ENCODE measurements around the gene RIT2. TPM values are rescaled to one million over a fixed set of nuclear protein-coding genes. Genes with fewer than 3 reads are reported as not detected.

The RIT2 gene
- total and polyA plus RNA-seq, 10 donors, result not detected

GRCh38 chr18:43129946-43130524, 14.6 kb upstream of the RIT2 start:
- Histone ChIP-seq H3K27ac (no peak overlapping the region), H3K27me3 (replicated peaks in 1 of 7) (no peaks in the 10 kb centered on the region), H3K36me3 (no peaks in the 10 kb centered on the region), H3K4me1 (no peaks in the 10 kb centered on the region), H3K4me3 (peak overlapping the region in 5 of 8 donors; percentile 3 to 64 (median 21)), H3K9me3 (peaks cover 0 to 7% (median 0%) of the 10 kb centered on the region in 8 donors)
- intact Hi-C loops (cut with DNase I; ENCODE audit: low total_unique reads), result no loop called here
- 56 to 76% (median 60%) methylated on average over 5 of the region's 5 CpGs for WGBS, 5 donors
- no peak for TF ChIP-seq POLR2AphosphoS5 (IDR thresholded peaks at IDR 0.05)
- TF ChIP-seq POLR2A (IDR thresholded peaks at IDR 0.05), result no peak
- TF ChIP-seq, protein P1, sequence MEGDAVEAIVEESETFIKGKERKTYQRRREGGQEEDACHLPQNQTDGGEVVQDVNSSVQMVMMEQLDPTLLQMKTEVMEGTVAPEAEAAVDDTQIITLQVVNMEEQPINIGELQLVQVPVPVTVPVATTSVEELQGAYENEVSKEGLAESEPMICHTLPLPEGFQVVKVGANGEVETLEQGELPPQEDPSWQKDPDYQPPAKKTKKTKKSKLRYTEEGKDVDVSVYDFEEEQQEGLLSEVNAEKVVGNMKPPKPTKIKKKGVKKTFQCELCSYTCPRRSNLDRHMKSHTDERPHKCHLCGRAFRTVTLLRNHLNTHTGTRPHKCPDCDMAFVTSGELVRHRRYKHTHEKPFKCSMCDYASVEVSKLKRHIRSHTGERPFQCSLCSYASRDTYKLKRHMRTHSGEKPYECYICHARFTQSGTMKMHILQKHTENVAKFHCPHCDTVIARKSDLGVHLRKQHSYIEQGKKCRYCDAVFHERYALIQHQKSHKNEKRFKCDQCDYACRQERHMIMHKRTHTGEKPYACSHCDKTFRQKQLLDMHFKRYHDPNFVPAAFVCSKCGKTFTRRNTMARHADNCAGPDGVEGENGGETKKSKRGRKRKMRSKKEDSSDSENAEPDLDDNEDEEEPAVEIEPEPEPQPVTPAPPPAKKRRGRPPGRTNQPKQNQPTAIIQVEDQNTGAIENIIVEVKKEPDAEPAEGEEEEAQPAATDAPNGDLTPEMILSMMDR (IDR thresholded peaks at IDR 0.05 in 8 of 11, conservative IDR thresholded peaks at IDR 0.05 in 3 of 11), result no peak
- DNase-seq, result no peak

GRCh38 chr18:43125471-43125870, 10.0 kb upstream of the RIT2 start:
- Histone ChIP-seq H3K4me3 (no peak overlapping the region), H3K4me1 (no peaks in the 10 kb centered on the region), H3K27me3 (replicated peaks in 1 of 7) (no peaks in the 10 kb centered on the region), H3K36me3 (no peaks in the 10 kb centered on the region), H3K9me3 (no peaks in the 10 kb centered on the region), H3K27ac (no peak overlapping the region)
- TF ChIP-seq, protein P1 (IDR thresholded peaks at IDR 0.05 in 8 of 11, conservative IDR thresholded peaks at IDR 0.05 in 3 of 11), result no peak
- TF ChIP-seq POLR2AphosphoS5 (IDR thresholded peaks at IDR 0.05) (no peak), POLR2A (IDR thresholded peaks at IDR 0.05) (no peak)
- intact Hi-C loops (cut with DNase I; ENCODE audit: low total_unique reads), result no loop called here
- WGBS, 5 donors, result 61 to 86% (median 74%) methylated on average over 3 of the region's 3 CpGs
- no peak for DNase-seq

DNA sequence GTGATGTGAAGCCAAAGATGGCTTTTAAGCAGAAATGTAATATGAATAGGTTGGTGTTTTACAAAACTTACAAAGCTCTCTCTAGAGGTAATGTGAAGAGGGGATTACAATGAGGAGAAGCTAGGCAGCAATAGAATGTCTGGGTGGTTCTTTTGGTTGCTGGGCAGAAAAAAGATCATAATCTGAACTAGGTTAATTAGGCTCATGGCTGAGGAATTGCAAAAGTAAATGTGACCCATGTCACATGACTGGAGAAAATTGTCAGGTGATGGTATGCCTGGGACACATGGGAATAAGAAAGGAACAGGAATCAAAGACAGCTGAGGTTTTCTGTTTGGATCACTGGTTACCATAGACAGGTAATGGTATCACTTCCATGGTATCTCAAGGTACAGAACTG, 7.5 kb upstream of the RIT2 start:
- no peaks in the 10 kb centered on the region for H3K4me1 ChIP-seq
- no peaks in the 10 kb centered on the region for H3K27me3 ChIP-seq (replicated peaks in 1 of 7)
- no peak overlapping the region for H3K4me3 ChIP-seq
- no peak overlapping the region for H3K27ac ChIP-seq
- no peaks in the 10 kb centered on the region for H3K36me3 ChIP-seq
- DNase-seq, result no peak
- intact Hi-C loops (cut with DNase I; ENCODE audit: low total_unique reads), result no loop called here
- H3K9me3 ChIP-seq, result no peaks in the 10 kb centered on the region
- TF ChIP-seq POLR2A (IDR thresholded peaks at IDR 0.05) (no peak), POLR2AphosphoS5 (IDR thresholded peaks at IDR 0.05) (no peak)
- TF ChIP-seq, protein P1 (IDR thresholded peaks at IDR 0.05 in 8 of 11, conservative IDR thresholded peaks at IDR 0.05 in 3 of 11), result no peak

GRCh38 chr18:43116699-43117294, 1.3 kb upstream of the RIT2 start:
- Histone ChIP-seq H3K36me3 (no peaks in the 10 kb centered on the region), H3K9me3 (no peaks in the 10 kb centered on the region), H3K27me3 (replicated peaks in 1 of 7) (no peaks in the 10 kb centered on the region), H3K4me3 (no peak overlapping the region), H3K27ac (no peak overlapping the region), H3K4me1 (no peaks in the 10 kb centered on the region)
- intact Hi-C loops (cut with DNase I; ENCODE audit: low total_unique reads), result no loop called here
- WGBS, 5 donors, result 50 to 84% (median 67%) methylated on average over 2 of the region's 2 CpGs
- no peak for DNase-seq
- TF ChIP-seq, protein P1 (IDR thresholded peaks at IDR 0.05 in 8 of 11, conservative IDR thresholded peaks at IDR 0.05 in 3 of 11), result no peak
- TF ChIP-seq POLR2A (IDR thresholded peaks at IDR 0.05) (no peak), POLR2AphosphoS5 (IDR thresholded peaks at IDR 0.05) (no peak)

All from spleen (tissue), 11 donors.